Measurements from ENCODE around the gene AKNA.

AKNA gene

DNA sequence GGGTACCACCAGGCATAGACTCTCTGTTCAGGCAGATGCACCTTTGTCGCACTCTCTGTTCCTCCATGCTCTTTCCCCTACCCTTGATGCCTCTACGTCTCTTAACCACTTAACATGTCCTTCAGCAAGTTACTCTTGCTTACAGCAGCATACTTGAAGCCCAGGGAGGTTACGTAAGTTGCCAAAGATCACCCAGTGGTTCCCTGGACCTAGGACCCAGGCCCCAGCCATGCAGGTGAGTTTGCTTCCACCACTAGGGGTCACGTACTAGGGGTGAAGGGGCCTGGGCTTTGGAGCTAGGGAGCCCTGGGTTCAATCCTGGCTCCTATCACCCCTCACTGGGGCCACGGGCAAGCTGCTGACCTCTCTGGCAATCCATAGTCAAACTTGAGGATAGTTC lies 8.9 kb downstream of the AKNA start:
- TF ChIP-seq Cebpa-rat (IDR thresholded peaks at IDR 0.05): no peak
- Histone ChIP-seq H3K4me2 (peak overlapping the region; percentile 20), H3K9ac (no peak overlapping the region), H3K4me3 (no peak overlapping the region), H3K27ac (peak overlapping the region; percentile 54), H3K36me3 (peaks cover 80% of the 10 kb centered on the region), H3K27me3 (no peaks in the 10 kb centered on the region), H4K20me1 (peaks cover 28% of the 10 kb centered on the region; the same call in 1 of the 2 replicates), H3K4me1 (peaks cover 92% of the 10 kb centered on the region), H3K9me3 (no peaks in the 10 kb centered on the region)

DNA sequence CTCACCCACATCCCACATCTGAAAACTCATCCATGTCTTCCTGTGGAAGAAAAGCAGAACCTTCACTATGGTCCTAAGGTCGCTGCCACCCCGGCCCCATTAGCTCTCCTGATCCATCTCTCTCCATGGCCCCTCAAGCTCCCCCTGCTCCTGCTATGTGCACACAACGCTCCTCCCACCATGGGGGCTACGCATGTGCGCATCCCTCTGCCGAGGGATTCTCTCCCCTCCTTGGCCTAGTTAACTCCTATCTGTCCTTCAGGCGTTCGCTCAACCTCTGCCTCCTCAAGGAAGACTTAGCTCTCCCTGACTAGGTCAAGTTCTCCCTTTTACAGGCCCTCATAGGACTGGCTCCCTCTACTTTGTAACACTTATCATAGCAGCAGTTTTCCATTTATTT lies 9.8 kb downstream of the AKNA start:
- Histone ChIP-seq H3K4me2 (peak overlapping the region; percentile 3), H3K4me1 (peaks cover 90% of the 10 kb centered on the region), H3K9ac (no peak overlapping the region), H3K27ac (peak overlapping the region; percentile 68), H3K27me3 (no peaks in the 10 kb centered on the region), H3K9me3 (no peaks in the 10 kb centered on the region), H4K20me1 (peaks cover 26% of the 10 kb centered on the region; the same call in 1 of the 2 replicates), H3K36me3 (peaks cover 83% of the 10 kb centered on the region), H3K4me3 (no peak overlapping the region)
- no peak for TF ChIP-seq Cebpa-rat (IDR thresholded peaks at IDR 0.05)

DNA sequence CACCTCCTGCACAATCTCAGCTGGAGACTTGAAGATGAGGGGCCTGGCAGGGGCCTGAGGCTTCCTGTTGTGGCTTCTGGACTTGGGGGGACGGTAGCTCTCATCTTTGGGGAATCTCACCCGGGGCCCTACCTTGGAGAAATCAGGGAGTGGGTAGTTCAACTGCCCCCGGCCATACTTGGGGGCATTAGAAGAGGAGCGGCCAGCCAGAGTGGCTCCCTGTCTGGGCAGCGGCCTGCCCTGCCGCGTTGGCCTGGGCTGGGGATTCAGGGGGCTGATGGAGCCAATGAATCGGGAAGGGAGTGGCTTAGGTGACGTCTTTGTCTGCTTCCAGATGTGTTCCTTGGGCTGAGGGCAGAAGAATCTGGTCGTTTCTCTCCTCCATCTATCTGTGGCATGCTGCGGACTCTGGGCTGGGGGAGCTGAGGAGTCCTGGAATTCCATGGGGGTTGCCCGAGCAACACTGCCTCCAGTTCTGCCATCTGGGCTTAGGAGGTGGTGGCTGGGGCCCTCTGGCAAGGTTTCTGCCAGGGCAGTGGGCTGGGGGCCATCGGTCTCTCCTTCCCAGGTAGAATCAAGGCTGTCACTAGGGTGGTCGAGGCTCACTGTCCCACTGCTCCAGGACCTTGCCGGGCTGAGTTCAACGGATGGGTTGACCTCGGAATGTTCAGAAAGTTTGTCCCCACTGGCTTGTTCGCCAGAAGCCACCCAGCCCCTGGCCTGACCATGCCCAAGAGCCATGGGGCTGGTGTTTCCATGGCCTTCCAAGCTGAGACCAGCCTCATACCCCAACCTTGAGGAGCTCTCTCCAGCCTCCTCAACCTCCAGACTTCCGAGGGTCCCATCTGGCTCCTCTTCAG lies 11.0 kb downstream of the AKNA start:
- peak overlapping the region; percentile 68 for H3K27ac ChIP-seq
- TF ChIP-seq Cebpa-rat (IDR thresholded peaks at IDR 0.05): no peak
- H3K4me2 ChIP-seq: peak overlapping the region; percentile 52
- H3K9me3 ChIP-seq: no peaks in the 10 kb centered on the region
- H3K4me1 ChIP-seq: peaks cover 88% of the 10 kb centered on the region
- H3K9ac ChIP-seq: peak overlapping the region; percentile 55; the same call in 1 of the 2 replicates
- H3K4me3 ChIP-seq: no peak overlapping the region
- H3K27me3 ChIP-seq: no peaks in the 10 kb centered on the region
- peaks cover 15% of the 10 kb centered on the region; the same call in 1 of the 2 replicates for H4K20me1 ChIP-seq
- peaks cover 75% of the 10 kb centered on the region for H3K36me3 ChIP-seq

DNA sequence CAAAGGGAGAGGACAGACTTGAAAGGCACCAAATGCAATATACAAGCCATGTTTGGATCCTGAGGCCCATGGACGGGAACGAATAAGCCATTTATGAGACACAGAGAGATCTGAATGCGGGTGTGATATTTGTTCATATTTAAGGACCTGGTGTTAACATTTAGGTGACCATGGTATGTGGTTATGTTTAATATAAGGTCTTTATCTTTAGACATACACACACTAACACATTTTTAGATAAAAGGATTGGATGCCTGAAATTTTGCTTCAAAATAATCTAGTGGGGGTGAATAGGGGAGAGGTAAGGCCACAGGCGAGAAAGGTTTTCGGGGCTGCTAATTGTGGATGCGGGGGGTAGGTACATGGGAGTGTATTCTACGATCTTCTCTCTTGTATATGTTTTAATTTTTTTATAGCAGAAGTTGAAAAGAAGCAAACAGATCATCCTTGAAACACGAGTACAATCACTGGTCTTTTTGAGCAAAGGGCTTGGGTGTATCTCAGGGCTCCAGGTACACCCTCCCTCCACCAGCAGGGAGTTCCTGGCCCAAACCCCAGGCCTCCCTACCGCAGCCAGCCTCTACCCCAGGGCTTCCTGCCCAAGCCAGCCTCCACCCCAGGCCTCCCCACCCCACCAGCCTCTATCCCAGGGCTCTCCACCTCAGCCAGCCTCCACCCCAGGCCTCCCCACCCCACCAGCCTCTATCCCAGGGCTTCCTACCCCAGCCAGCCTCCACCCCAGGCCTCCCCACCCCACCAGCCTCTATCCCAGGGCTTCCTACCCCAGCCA lies 12.2 kb downstream of the AKNA start:
- peaks cover 9% of the 10 kb centered on the region; the same call in 1 of the 2 replicates for H4K20me1 ChIP-seq
- H3K36me3 ChIP-seq: peaks cover 69% of the 10 kb centered on the region
- H3K4me3 ChIP-seq: no peak overlapping the region
- H3K27ac ChIP-seq: peak overlapping the region; percentile 100
- peak overlapping the region; percentile 98 for H3K4me2 ChIP-seq
- peak overlapping the region; percentile 90; the same call in 1 of the 2 replicates for H3K9ac ChIP-seq
- H3K9me3 ChIP-seq: no peaks in the 10 kb centered on the region
- no peak for TF ChIP-seq Cebpa-rat (IDR thresholded peaks at IDR 0.05)
- H3K27me3 ChIP-seq: no peaks in the 10 kb centered on the region
- peaks cover 90% of the 10 kb centered on the region for H3K4me1 ChIP-seq

DNA sequence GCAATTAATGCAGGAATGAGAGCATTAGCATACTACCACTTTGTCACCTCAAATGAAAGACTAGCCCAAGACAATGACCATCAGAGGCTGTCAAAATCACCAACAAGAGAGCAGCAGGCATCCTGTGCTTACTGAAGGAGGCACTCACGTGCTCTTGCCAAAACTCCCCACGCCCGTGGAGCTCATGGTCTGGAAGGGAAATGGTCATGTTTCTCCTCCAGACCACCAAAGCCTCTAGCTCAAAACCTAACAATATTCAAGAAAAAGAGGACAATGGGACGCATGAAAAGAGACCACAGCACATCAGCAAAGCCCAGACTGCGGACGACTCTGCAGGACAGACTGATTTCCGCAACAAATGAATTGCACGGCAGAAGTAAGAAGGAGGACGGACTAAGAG lies 12.8 kb downstream of the AKNA start:
- Histone ChIP-seq H3K4me2 (peak overlapping the region; percentile 98), H3K36me3 (peaks cover 63% of the 10 kb centered on the region), H4K20me1 (peaks cover 9% of the 10 kb centered on the region; the same call in 1 of the 2 replicates), H3K4me1 (peaks cover 92% of the 10 kb centered on the region), H3K4me3 (no peak overlapping the region), H3K9me3 (no peaks in the 10 kb centered on the region), H3K9ac (peak overlapping the region; percentile 90; the same call in 1 of the 2 replicates), H3K27me3 (no peaks in the 10 kb centered on the region), H3K27ac (peak overlapping the region; percentile 100)
- no peak for TF ChIP-seq Cebpa-rat (IDR thresholded peaks at IDR 0.05)

DNA sequence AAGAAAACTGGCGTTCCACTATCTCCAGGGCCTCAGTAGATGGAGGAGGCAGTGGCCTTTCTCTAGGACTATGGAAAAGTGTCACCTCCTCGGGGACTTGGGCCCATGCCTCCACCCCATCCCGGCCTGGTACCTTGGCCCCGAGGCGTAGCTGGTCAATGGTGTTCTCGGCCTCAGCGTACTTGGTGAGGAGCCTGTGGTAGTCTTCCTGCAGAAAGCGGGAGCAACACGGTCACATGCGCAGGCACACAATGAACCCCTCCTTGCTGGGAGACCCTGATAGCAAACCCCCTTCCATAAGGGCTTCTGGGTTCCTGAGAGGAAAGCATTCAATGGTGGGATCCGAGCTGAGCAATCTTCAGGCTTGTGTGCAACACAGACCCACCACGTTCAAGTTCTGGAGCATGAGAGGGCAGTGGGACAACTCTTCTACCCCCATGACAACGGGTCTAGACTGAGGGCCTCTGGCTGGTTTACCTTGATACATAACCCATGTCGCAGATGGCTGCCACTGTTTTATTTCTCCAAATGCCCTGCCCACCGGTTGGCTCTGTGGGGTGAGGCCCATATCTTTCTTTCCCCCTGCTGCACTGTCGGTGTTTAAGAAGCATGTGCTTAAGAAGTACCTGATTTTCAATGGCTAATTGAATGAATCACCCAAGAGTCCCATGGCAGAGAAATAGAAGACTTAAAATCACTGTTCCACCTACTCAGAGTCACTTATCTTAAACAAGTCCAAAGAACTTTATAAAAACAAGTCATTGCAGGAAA lies 13.6 kb downstream of the AKNA start:
- peak overlapping the region; percentile 100 for H3K27ac ChIP-seq
- no peaks in the 10 kb centered on the region for H3K27me3 ChIP-seq
- H3K4me3 ChIP-seq: peak overlapping the region; percentile 45; the same call in 1 of the 2 replicates
- H3K9ac ChIP-seq: peak overlapping the region; percentile 90
- no peaks in the 10 kb centered on the region for H3K9me3 ChIP-seq
- H3K4me2 ChIP-seq: peak overlapping the region; percentile 98
- peaks cover 6% of the 10 kb centered on the region; the same call in 1 of the 2 replicates for H4K20me1 ChIP-seq
- no peak for TF ChIP-seq Cebpa-rat (IDR thresholded peaks at IDR 0.05)
- H3K36me3 ChIP-seq: peaks cover 56% of the 10 kb centered on the region
- H3K4me1 ChIP-seq: peaks cover 92% of the 10 kb centered on the region

DNA sequence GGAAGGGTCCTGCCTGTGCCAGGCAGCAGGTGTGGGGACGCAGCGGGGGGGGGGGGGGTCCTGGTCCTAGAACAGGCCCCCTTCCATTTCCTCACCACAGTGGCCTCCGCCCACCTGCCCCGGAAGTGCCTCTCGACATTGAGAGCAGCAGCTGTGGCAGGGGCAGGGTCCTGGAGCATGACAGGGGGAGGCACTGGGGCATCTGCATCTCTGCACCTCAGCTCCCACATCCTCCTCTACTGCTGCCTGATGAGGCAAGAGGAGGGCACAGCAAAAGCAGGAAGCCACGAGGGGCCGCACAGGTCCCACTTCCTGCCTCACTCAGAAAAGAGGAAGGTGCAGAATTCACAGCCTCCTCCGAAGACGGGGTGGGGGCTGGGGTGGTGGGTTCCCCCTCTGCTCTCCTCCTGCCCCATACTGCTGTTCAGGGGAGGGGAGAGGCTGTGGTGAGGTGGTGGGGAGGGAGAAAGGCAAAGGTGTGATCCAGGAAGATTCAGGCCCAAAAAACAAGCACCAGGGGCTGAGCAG lies 14.8 kb downstream of the AKNA start:
- Histone ChIP-seq H3K4me3 (peak overlapping the region; percentile 57), H3K4me2 (peak overlapping the region; percentile 98), H3K4me1 (peaks cover 92% of the 10 kb centered on the region), H3K27me3 (no peaks in the 10 kb centered on the region), H3K36me3 (peaks cover 56% of the 10 kb centered on the region), H3K9me3 (no peaks in the 10 kb centered on the region), H3K27ac (peak overlapping the region; percentile 100), H4K20me1 (no peaks in the 10 kb centered on the region), H3K9ac (peak overlapping the region; percentile 93)
- peak; percentile 97 for TF ChIP-seq Cebpa-rat (IDR thresholded peaks at IDR 0.05)

DNA sequence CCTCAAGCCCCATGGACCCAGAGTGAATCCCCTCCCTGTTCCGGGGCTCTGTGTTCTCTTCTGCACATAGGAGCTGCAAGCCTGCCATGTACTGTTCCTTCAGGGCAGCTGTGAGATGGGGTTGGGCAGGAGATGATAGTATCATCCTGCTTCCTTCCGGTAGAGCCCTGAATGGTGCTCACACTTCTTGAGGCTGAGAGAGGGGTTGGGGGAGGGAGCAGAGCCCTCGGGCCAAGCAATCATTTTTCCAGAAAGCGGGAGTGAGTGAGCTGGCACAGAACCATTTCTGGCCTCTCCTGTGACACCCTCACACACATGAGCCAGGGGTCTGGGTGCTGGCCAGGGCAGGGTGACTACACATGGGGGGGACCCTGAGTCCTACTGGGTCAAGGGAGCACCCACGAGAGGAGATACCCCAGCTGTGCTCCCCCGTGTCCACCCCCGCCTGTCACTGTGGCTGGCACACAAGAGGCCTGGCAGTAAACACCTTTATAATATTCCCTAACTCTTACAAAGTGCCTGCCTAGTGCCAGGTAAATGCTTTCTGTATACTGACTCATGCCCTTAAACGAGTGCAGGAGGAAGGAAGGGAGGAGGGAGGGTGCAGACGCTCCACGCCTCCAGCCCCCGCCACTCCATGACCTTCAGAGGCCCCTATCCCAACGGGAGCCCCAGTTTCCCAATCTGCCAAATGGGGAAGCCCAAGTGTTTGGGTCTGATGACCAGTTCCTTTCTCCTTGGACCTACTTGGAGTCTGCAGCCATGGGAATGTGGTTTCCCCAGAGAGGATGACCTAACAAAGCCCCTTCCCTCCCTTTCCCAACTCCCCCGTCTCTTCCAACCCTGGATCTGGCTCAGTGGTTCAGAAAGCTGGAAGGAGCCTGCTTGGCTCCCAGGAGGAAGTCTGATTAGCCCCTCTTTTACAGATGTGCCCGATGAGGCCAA lies 15.5 kb downstream of the AKNA start:
- Histone ChIP-seq H3K9ac (peak overlapping the region; percentile 93), H3K27me3 (no peaks in the 10 kb centered on the region), H3K36me3 (peaks cover 56% of the 10 kb centered on the region), H3K4me3 (peak overlapping the region; percentile 57), H3K4me2 (peak overlapping the region; percentile 98), H3K27ac (peak overlapping the region; percentile 100), H4K20me1 (no peaks in the 10 kb centered on the region), H3K9me3 (no peaks in the 10 kb centered on the region), H3K4me1 (peaks cover 92% of the 10 kb centered on the region)
- TF ChIP-seq Cebpa-rat (IDR thresholded peaks at IDR 0.05): no peak

Data from BLaER1 (cell line).